Measurements from ENCODE around the gene IKBKE.

DNA sequence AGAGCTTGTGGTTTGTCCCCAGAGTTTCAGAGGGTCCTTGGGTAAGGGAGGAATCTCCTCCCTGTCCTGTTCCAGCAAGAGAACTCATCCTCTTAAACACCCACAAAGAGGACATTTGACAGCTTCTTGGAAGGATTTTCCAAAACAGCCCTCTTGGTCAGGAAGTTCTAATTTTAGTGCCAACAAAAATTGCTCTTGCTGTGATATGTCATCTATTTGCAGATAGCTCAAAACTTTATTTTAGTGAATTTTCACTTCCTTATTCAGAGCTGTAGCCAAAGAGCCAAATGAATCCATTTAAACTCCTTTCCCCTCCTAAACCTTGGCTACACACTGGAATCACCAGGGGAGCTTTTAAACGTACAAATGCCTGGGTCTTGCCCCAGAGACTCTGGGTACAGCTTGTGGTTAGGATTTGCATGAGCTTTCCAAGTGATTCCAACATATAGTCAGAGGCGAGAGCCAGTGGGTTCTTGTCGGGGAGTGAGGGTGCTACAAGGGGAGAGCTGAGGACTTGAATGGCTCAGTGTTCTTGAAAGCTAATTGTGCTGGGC lies 25.3 kb downstream of the IKBKE start:
- no peak for TF ChIP-seq CTCF (IDR thresholded peaks at IDR 0.05)
- no peak for TF ChIP-seq POLR2A (IDR thresholded peaks at IDR 0.05)
- no peak for TF ChIP-seq POLR2AphosphoS5 (IDR thresholded peaks at IDR 0.05)
- TF ChIP-seq EP300 (IDR thresholded peaks at IDR 0.05) = no peak
